Measurements from ENCODE around the gene CDC23.
"Not testable (repeated sequence)": the region's sequence is repeated elsewhere in the genome, so short reads cannot be mapped to it uniquely, and the experiment has no call there.

The CDC23 gene

DNA sequence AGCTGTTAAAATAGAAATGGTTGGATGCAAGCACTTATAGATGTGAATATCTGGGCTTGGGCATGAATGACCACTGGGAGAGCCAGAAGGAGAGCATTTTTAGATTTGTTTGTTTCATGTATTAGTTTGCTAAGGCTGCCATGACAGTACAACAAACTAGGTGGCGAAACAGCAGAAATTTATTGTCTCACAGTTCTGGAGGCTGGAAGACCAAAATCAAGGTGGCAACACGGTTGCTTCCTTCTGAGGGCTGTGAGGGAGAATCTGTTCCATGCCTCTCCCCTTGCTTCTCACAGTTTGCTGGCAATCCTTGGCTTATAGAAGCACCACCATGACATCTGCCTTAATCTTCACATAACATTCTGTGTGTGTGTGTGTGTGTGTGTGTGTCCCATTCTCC is 20.2 kb upstream of the CDC23 start:
- no peak overlapping the region for H3K27ac Mint-ChIP-seq
- DNase-seq, result no peak
- H3K4me1 Mint-ChIP-seq, result no peaks in the 10 kb centered on the region
- CTCF ChIA-PET, result interaction anchor here (1.4 kb wide), 1 partner anchor 119 kb away, joined by 4 read pairs; the partner anchor contains the start of gene KDM3B
- peaks cover 29% of the 10 kb centered on the region for H3K27me3 Mint-ChIP-seq
- H3K4me3 Mint-ChIP-seq, result no peak overlapping the region
- no peaks in the 10 kb centered on the region for H3K9me3 Mint-ChIP-seq
- no peaks in the 10 kb centered on the region for H3K36me3 Mint-ChIP-seq

DNA sequence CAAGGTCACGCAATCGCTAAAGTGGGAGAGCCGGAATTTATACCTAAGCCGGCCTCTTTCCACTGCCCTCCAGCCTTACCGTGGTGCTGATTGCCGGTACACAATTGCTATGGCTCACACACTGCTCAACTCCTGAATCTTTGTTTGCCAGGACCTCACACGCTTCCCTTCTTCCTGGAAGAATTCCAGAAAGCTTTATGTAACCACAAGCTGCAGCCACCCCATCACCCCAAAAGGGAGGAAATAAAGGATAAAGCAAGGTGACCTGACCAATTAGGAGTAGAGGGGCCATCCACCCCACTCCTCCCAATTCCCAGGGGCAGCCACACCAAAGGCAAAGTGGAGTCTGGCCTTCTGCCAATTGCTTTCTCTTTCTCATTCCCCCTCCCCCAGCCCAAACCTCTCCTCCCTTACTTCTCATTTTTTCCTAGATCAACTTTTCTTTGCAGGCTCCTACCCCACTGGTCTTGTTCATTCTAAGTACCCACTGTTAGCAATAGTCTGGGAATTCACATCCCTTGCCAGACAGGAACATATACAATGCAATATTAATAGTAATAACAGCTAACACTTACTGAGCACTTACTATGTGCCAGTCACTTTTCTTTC is 18.0 kb upstream of the CDC23 start:
- no peak overlapping the region for H3K4me3 Mint-ChIP-seq
- CTCF ChIA-PET, result interaction anchor here (1.0 kb wide), 1 partner anchor 16 kb away, joined by 3 read pairs; no protein-coding TSS in a partner anchor

GRCh38 chr5:138230261-138230660 is 17.1 kb upstream of the CDC23 start:
- no peak for DNase-seq
- Mint-ChIP-seq H3K4me3 (no peak overlapping the region), H3K27me3 (peaks cover 38% of the 10 kb centered on the region), H3K36me3 (no peaks in the 10 kb centered on the region), H3K27ac (no peak overlapping the region), H3K9me3 (peaks cover 4% of the 10 kb centered on the region), H3K4me1 (no peaks in the 10 kb centered on the region)
- CTCF ChIA-PET, result interaction anchor here (1.1 kb wide), 1 partner anchor 123 kb away, joined by 6 read pairs; the partner anchor contains the start of gene KDM3B

More for the DNA sequence above, 18.0 kb upstream of the CDC23 start:
- Mint-ChIP-seq H3K4me1 (no peaks in the 10 kb centered on the region), H3K27ac (no peak overlapping the region), H3K36me3 (no peaks in the 10 kb centered on the region), H3K27me3 (peaks cover 35% of the 10 kb centered on the region), H3K9me3 (peaks cover under 1% of the 10 kb centered on the region)
- DNase-seq, result no peak

DNA sequence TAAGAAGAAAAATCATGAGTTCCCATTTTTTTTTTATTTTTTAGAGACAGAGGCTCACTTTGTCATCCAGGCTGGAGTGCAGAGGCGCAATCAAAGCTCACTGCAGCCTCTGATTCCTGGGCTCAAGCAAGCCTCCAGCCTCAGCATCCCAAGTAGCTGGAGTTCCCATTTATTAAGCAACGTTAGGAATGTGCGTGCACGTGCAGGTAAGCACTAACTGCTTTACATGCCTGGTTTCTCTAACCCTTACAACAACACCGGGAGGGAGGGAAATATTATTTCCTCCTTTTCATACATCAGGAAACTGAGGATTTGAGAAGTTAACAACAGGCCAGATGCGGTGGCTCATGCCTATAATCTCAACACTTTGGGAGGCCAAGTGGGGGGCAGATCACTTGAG is 16.3 kb upstream of the CDC23 start:
- H3K9me3 Mint-ChIP-seq, result peaks cover 4% of the 10 kb centered on the region
- H3K36me3 Mint-ChIP-seq, result no peaks in the 10 kb centered on the region
- H3K4me1 Mint-ChIP-seq, result no peaks in the 10 kb centered on the region
- H3K27me3 Mint-ChIP-seq, result peaks cover 39% of the 10 kb centered on the region
- no peak overlapping the region for H3K4me3 Mint-ChIP-seq
- DNase-seq, result no peak
- no peak overlapping the region for H3K27ac Mint-ChIP-seq
- CTCF ChIA-PET, result interaction anchor here (1.1 kb wide), 1 partner anchor 123 kb away, joined by 6 read pairs; the partner anchor contains the start of gene KDM3B

DNA sequence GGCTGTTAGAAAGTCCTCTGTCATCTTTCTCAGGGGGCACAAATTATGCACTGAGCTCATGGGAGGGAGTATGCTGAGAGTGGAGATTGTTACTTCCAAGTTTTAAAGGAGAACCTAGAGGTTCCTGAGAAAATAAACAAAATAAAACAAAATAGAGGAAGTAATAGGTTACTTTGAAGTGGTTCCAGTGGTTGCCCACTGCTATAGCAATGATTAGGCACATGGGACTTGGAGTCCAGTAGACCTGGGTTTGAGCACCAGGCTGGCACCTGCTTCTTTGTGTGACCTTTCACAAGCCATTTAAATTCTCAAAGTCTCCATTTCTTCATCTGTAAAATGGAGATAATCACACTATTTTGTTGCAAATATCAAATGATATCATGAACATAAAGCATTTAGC is 13.8 kb upstream of the CDC23 start:
- peaks cover 45% of the 10 kb centered on the region for H3K27me3 Mint-ChIP-seq
- H3K36me3 Mint-ChIP-seq, result no peaks in the 10 kb centered on the region
- no peak overlapping the region for H3K27ac Mint-ChIP-seq
- peaks cover 4% of the 10 kb centered on the region for H3K9me3 Mint-ChIP-seq
- CTCF ChIA-PET, result no interaction called here
- peaks cover 3% of the 10 kb centered on the region for H3K4me1 Mint-ChIP-seq
- no peak overlapping the region for H3K4me3 Mint-ChIP-seq
- no peak for DNase-seq

- no peak for DNase-seq
- Mint-ChIP-seq H3K4me3 (no peak overlapping the region), H3K4me1 (peaks cover 3% of the 10 kb centered on the region), H3K9me3 (peaks cover 4% of the 10 kb centered on the region), H3K27ac (no peak overlapping the region), H3K27me3 (peaks cover 47% of the 10 kb centered on the region), H3K36me3 (no peaks in the 10 kb centered on the region)
- CTCF ChIA-PET, result no interaction called here
These were observed 11.6 kb upstream of the CDC23 start for GRCh38 chr5:138224712-138225111.

- DNase-seq, result no peak
- CTCF ChIA-PET, result interaction anchor here (0.8 to 1.7 kb wide), 4 partner anchors 18 to 179 kb away, joined by 3 to 6 read pairs (median 4); partner anchors contain the start of gene KDM3B
- Mint-ChIP-seq H3K4me3 (no peak overlapping the region), H3K9me3 (peaks cover 4% of the 10 kb centered on the region), H3K27ac (no peak overlapping the region), H3K4me1 (peaks cover 3% of the 10 kb centered on the region), H3K36me3 (no peaks in the 10 kb centered on the region), H3K27me3 (peaks cover 44% of the 10 kb centered on the region)
These were observed 10.4 kb upstream of the CDC23 start for GRCh38 chr5:138223532-138223931.

- Mint-ChIP-seq H3K4me1 (peaks cover 16% of the 10 kb centered on the region), H3K27me3 (peaks cover 9% of the 10 kb centered on the region), H3K9me3 (no peaks in the 10 kb centered on the region), H3K4me3 (no peak overlapping the region), H3K27ac (no peak overlapping the region), H3K36me3 (peaks cover 5% of the 10 kb centered on the region)
- no peak for DNase-seq
- CTCF ChIA-PET, result no interaction called here
These were observed 3.7 kb upstream of the CDC23 start for GRCh38 chr5:138216799-138217198.

DNA sequence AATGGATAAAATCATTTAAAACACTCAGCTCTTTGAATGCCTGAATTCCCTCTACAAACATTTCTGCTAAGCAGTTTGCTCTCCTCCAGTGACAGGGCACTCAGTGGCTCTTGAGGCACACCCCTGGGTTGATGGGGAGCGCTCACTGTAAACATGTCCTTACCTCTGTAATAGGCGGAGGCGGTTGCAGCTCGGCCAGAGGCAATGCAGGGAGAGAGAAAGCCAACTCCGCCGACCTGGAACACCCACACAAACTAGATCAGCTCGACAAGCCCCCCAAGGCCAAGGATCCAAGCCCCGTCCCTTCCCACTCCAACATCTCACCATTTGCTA is 329 bp downstream of the CDC23 start:
- Mint-ChIP-seq H3K4me1 (peaks cover 25% of the 10 kb centered on the region), H3K27ac (peak overlapping the region; percentile 98), H3K27me3 (no peaks in the 10 kb centered on the region), H3K36me3 (peaks cover 14% of the 10 kb centered on the region), H3K4me3 (peak overlapping the region; percentile 100), H3K9me3 (no peaks in the 10 kb centered on the region)
- CTCF ChIA-PET, result interaction anchor here (0.8 to 2.6 kb wide), 4 partner anchors 25 to 178 kb away, joined by 3 to 19 read pairs (median 4); partner anchors contain the start of genes KDM3B and WNT8A
- no peak for DNase-seq

- H3K36me3 Mint-ChIP-seq, result peaks cover 14% of the 10 kb centered on the region
- peaks cover 25% of the 10 kb centered on the region for H3K4me1 Mint-ChIP-seq
- no peak overlapping the region for H3K27ac Mint-ChIP-seq
- no peaks in the 10 kb centered on the region for H3K27me3 Mint-ChIP-seq
- no peak for DNase-seq
- CTCF ChIA-PET, result no interaction called here
- no peaks in the 10 kb centered on the region for H3K9me3 Mint-ChIP-seq
- H3K4me3 Mint-ChIP-seq, result peak overlapping the region; percentile 53
These were observed 2.1 kb downstream of the CDC23 start for GRCh38 chr5:138210985-138211384.

- H3K9me3 Mint-ChIP-seq, H3K4me1 Mint-ChIP-seq, H3K4me3 Mint-ChIP-seq, CTCF ChIA-PET, DNase-seq, H3K27ac Mint-ChIP-seq, H3K27me3 Mint-ChIP-seq: not testable (repeated sequence)
- peaks cover 40% of the 10 kb centered on the region for H3K36me3 Mint-ChIP-seq
These were observed 19.3 kb downstream of the CDC23 start for GRCh38 chr5:138193859-138194258.

DNA sequence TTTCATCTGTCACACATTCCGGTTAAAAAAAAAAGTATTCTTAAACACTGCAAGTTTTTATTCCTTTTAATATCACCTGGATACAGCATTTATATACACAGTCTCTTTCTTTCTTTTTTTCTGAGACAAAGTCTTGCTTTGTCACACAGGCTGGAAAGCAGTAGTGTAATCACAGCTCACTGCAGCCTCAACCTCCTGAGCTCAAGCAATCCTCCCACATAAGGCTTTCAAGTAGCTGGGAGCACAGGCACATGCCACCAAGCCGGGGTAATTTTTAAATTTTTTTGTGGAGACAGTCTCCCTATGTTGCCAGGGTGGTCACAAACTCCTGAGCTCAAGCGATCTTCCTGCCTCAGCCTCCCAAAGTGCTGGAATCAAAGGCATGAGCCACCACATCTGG is 20.3 kb downstream of the CDC23 start:
- no peaks in the 10 kb centered on the region for H3K9me3 Mint-ChIP-seq
- H3K27ac Mint-ChIP-seq, result no peak overlapping the region
- CTCF ChIA-PET, result no interaction called here
- H3K27me3 Mint-ChIP-seq, result no peaks in the 10 kb centered on the region
- H3K36me3 Mint-ChIP-seq, result peaks cover 42% of the 10 kb centered on the region
- H3K4me3 Mint-ChIP-seq, result no peak overlapping the region
- DNase-seq, result no peak
- H3K4me1 Mint-ChIP-seq, result no peaks in the 10 kb centered on the region

DNA sequence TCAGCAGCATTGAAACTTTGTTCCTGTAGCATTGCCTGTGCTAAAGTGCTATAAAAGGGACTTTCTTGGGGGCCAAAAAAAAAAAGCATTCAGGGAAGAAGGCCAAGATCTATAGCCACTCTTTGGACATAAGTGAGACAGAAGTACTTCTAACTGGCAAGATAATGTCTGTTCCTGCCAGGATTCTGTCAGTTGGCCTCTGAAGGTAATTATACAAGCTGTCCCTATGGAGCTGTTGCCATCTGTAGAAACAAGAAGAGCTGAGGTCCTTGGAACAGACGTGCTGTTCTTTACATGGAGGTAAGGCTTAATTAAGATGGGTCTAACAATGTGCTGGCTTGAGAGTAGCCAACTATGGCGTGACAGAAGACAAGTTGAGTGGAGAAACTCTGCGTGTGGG is 24.5 kb downstream of the CDC23 start:
- Mint-ChIP-seq H3K36me3 (peaks cover 71% of the 10 kb centered on the region), H3K27ac (peak overlapping the region; percentile 39), H3K9me3 (no peaks in the 10 kb centered on the region), H3K4me3 (no peak overlapping the region), H3K4me1 (no peaks in the 10 kb centered on the region), H3K27me3 (no peaks in the 10 kb centered on the region)
- CTCF ChIA-PET, result interaction anchor here (1.0 to 1.4 kb wide), 2 partner anchors 9 to 24 kb away, joined by 3 to 6 read pairs; partner anchors contain the start of gene KIF20A
- no peak for DNase-seq

DNA sequence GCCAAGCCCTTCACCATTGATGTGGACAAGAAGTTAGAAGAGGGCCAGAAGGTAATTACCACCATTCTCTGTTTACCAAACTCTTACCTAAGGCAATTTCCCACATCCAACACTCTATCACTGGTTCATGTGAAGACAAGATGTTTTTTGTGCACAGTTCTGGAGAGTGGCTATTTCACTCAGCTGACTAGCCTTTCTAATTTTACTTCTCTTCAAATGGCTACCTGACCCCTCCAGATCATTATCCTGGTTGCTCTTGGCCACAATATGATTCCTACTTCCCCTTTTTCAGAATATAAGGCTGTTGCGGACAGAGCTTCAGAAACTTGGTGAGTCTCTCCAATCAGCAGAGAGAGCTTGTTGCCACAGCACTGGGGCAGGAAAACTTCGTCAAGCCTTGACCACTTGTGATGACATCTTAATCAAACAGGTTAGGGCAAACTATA is 27.1 kb downstream of the CDC23 start:
- H3K4me1 Mint-ChIP-seq, result peaks cover 3% of the 10 kb centered on the region
- H3K36me3 Mint-ChIP-seq, result peaks cover 78% of the 10 kb centered on the region
- H3K9me3 Mint-ChIP-seq, result no peaks in the 10 kb centered on the region
- H3K27ac Mint-ChIP-seq, result no peak overlapping the region
- CTCF ChIA-PET, result no interaction called here
- H3K4me3 Mint-ChIP-seq, result no peak overlapping the region
- no peak for DNase-seq
- H3K27me3 Mint-ChIP-seq, result no peaks in the 10 kb centered on the region

- H3K36me3 Mint-ChIP-seq, result peaks cover 67% of the 10 kb centered on the region
- CTCF ChIA-PET, result interaction anchor here (0.7 kb wide), 1 partner anchor 100 kb away, joined by 3 read pairs; no protein-coding TSS in a partner anchor
- H3K4me1 Mint-ChIP-seq, result peaks cover 19% of the 10 kb centered on the region
- DNase-seq, result no peak
- no peaks in the 10 kb centered on the region for H3K9me3 Mint-ChIP-seq
- no peaks in the 10 kb centered on the region for H3K27me3 Mint-ChIP-seq
- no peak overlapping the region for H3K27ac Mint-ChIP-seq
- H3K4me3 Mint-ChIP-seq, result no peak overlapping the region
These were observed 30.3 kb downstream of the CDC23 start for GRCh38 chr5:138182808-138183207.
